PC-9 (cell line): ENCODE results near the gene KCNC4. TPM values are rescaled to one million over a fixed set of nuclear protein-coding genes. Genes with fewer than 3 reads are reported as not detected.
A peak's percentile ranks its signal among the peaks of the same experiment; 100 is the strongest.

Experiments used
- BruUV-seq: library from RNA; stranded (reverse); fragments of 400-500 nt; replicated peaks from 2 replicates; lab custom pipeline; 2021; lab: Mats Ljungman, UMichigan
- CTCF ChIA-PET: fragments of 300-600 bp; sonication (Branson Sonifier 250); formaldehyde crosslinking; loops from one replicate; lab custom pipeline; 2022; ENCODE audit warnings: antibody characterized with exemption; lab: Charles Lee
- POLR2A ChIA-PET: fragments of 300-600 bp; sonication (Branson Sonifier 250); formaldehyde crosslinking; loops from one replicate; lab custom pipeline; 2022; ENCODE audit warnings: antibody characterized with exemption; ENCODE audit not compliant: unreplicated experiment; lab: Charles Lee
- DNase-seq, 2 experiments: peaks; one replicate each; pipeline versions ENCODE4 v3.0.0 to v3.0.0-alpha.2; 2015 to 2022; ENCODE audit warnings: mixed read lengths in 1 of 2
- H2AFZ ChIP-seq: fragments of 200-600 bp; sonication (generic); 2 replicates; pipeline ENCODE4 v1.8.1; 2017; ENCODE audit warnings: antibody characterized with exemption
- H3F3A ChIP-seq: fragments of 200-600 bp; sonication (generic); 2 replicates; pipeline ENCODE4 v1.8.1; 2017; ENCODE audit warnings: antibody characterized with exemption, mild to moderate bottlenecking, low read depth; ENCODE audit not compliant: insufficient read depth
- H3K27ac ChIP-seq: fragments of 200-600 bp; sonication (generic); 2 replicates; pipeline ENCODE4 v1.6.1; 2016; ENCODE audit warnings: mixed run types
- H3K27me3 ChIP-seq: fragments of 200-600 bp; sonication (generic); 2 replicates; pipeline ENCODE4 v1.6.1; 2016; ENCODE audit warnings: low read depth, mixed run types; ENCODE audit not compliant: insufficient read depth
- H3K36me3 ChIP-seq: fragments of 200-600 bp; sonication (generic); 2 replicates; pipeline ENCODE4 v1.6.1; 2016; ENCODE audit warnings: low read depth, mixed run types
- H3K4me1 ChIP-seq: fragments of 200-600 bp; sonication (generic); replicated peaks from 2 replicates; pipeline ENCODE4 v1.6.1; 2016; ENCODE audit warnings: mixed run types; ENCODE audit not compliant: insufficient read depth
- H3K4me2 ChIP-seq: fragments of 200-600 bp; sonication (generic); 2 replicates; pipeline ENCODE4 v1.6.1; 2017; ENCODE audit warnings: mixed run types
- H3K4me3 ChIP-seq: fragments of 200-600 bp; sonication (generic); 2 replicates; pipeline ENCODE4 v1.6.1; 2016; ENCODE audit warnings: mixed run types
- H3K79me2 ChIP-seq: fragments of 200-600 bp; sonication (generic); 2 replicates; pipeline ENCODE4 v1.6.1; 2017; ENCODE audit warnings: low read depth, mixed run types
- H3K9me2 ChIP-seq: fragments of 200-600 bp; sonication (generic); 2 replicates; pipeline ENCODE4 v1.8.1; 2017; ENCODE audit warnings: mild to moderate bottlenecking; ENCODE audit not compliant: insufficient read depth
- H3K9me3 ChIP-seq: fragments of 200-600 bp; sonication (generic); 2 replicates; pipeline ENCODE4 v1.8.1; 2016; ENCODE audit warnings: low read depth; ENCODE audit not compliant: insufficient read depth
- H4K20me1 ChIP-seq: fragments of 200-600 bp; sonication (generic); 2 replicates; pipeline ENCODE4 v1.8.1; 2017; ENCODE audit not compliant: insufficient read depth
- CTCF ChIP-seq: fragments of 200-600 bp; sonication (generic); conservative IDR thresholded peaks from 2 replicates; pipeline ENCODE4 v1.6.1; 2017; ENCODE audit warnings: mixed run types, antibody characterized with exemption, mild to moderate bottlenecking, moderate library complexity
- EZH2 ChIP-seq: fragments of 200-600 bp; sonication (generic); IDR thresholded peaks from 2 replicates; pipeline ENCODE4 v1.8.0; 2017; ENCODE audit warnings: antibody characterized with exemption, low read depth
- intact Hi-C: fragments of 100-400 bp; cut with micrococcal nuclease; formaldehyde crosslinking; loops from one replicate; pipeline ENCODE4 v1.10.0; 2022; ENCODE audit not compliant: unreplicated experiment
- total RNA-seq: library from RNA; stranded (reverse); gene quantifications from 2 replicates; pipeline ENCODE4 v1.2.3, GENCODE V29; 2021

Gene KCNC4
- total RNA-seq, 1 experiment from 2014 or later = 8.6 TPM

- peaks cover 10% of the 10 kb centered on the region for H3K4me1 ChIP-seq
- no peaks in the 10 kb centered on the region; the same call in 1 of the 2 replicates for H3F3A ChIP-seq
- intact Hi-C loops = no loop called here
- no TSS peak for BruUV-seq
- ChIA-PET CTCF (interaction anchor here (0.6 to 0.9 kb wide), 2 partner anchors 12 to 171 kb away, joined by 3 to 7 read pairs; partner anchors contain the start of gene SLC6A17), POLR2A (interaction anchor here (0.7 kb wide), 1 partner anchor 108 kb away, joined by 3 read pairs; no protein-coding TSS in a partner anchor)
- DNase-seq = no peak
- no peaks in the 10 kb centered on the region for H4K20me1 ChIP-seq
- H3K79me2 ChIP-seq = no peaks in the 10 kb centered on the region
- H3K4me3 ChIP-seq = no peak overlapping the region
- TF ChIP-seq CTCF (no peak), EZH2 (no peak)
- H3K9me3 ChIP-seq = no peaks in the 10 kb centered on the region
- no peak overlapping the region for H3K4me2 ChIP-seq
- H3K36me3 ChIP-seq = no peaks in the 10 kb centered on the region
- H2AFZ ChIP-seq = no peak overlapping the region
- H3K27me3 ChIP-seq = peaks cover 4% of the 10 kb centered on the region; the same call in 1 of the 2 replicates
- no peaks in the 10 kb centered on the region for H3K9me2 ChIP-seq
- no peak overlapping the region for H3K27ac ChIP-seq
These were observed 48.3 kb upstream of the KCNC4 start for GRCh38 chr1:110161849-110162248.

- Histone ChIP-seq H2AFZ (no peak overlapping the region), H3K9me2 (no peaks in the 10 kb centered on the region), H4K20me1 (no peaks in the 10 kb centered on the region), H3K27me3 (peaks cover 4% of the 10 kb centered on the region; the same call in 1 of the 2 replicates), H3F3A (no peaks in the 10 kb centered on the region; the same call in 1 of the 2 replicates), H3K9me3 (no peaks in the 10 kb centered on the region), H3K79me2 (no peaks in the 10 kb centered on the region), H3K4me2 (no peak overlapping the region; the same call in 1 of the 2 replicates), H3K4me3 (no peak overlapping the region), H3K4me1 (peaks cover 10% of the 10 kb centered on the region), H3K36me3 (no peaks in the 10 kb centered on the region), H3K27ac (no peak overlapping the region)
- POLR2A ChIA-PET = no interaction called here
- CTCF ChIA-PET = interaction anchor here (0.6 to 0.7 kb wide), 2 partner anchors 13 to 175 kb away, joined by 4 read pairs; partner anchors contain the start of gene SLC6A17
- no TSS peak for BruUV-seq
- intact Hi-C loops = no loop called here
- DNase-seq = peak in 1 of 2 experiments; percentile 17
- TF ChIP-seq EZH2 = no peak
- no peak for TF ChIP-seq CTCF
These were observed 46.5 kb upstream of the KCNC4 start for GRCh38 chr1:110163591-110163990.

- no peaks in the 10 kb centered on the region for H3K9me2 ChIP-seq
- H3K4me1 ChIP-seq = peaks cover 10% of the 10 kb centered on the region
- H3F3A ChIP-seq = no peaks in the 10 kb centered on the region; the same call in 1 of the 2 replicates
- H3K27ac ChIP-seq = no peak overlapping the region
- ChIA-PET POLR2A (interaction anchor here (0.5 kb wide), 1 partner anchor 11 kb away, joined by 4 read pairs; no protein-coding TSS in a partner anchor), CTCF (no interaction called here)
- DNase-seq = no peak
- intact Hi-C loops = no loop called here
- no peak overlapping the region for H3K4me2 ChIP-seq
- 0 out of 2 replicates have a peak, but pooled peaks cover 4% of the 10 kb centered on the region for H3K27me3 ChIP-seq
- no peaks in the 10 kb centered on the region for H4K20me1 ChIP-seq
- H3K79me2 ChIP-seq = no peaks in the 10 kb centered on the region
- no peaks in the 10 kb centered on the region for H3K36me3 ChIP-seq
- no peak overlapping the region for H2AFZ ChIP-seq
- H3K4me3 ChIP-seq = no peak overlapping the region
- no peaks in the 10 kb centered on the region for H3K9me3 ChIP-seq
- TF ChIP-seq EZH2 (no peak), CTCF (no peak)
- BruUV-seq = no TSS peak
These were observed 45.3 kb upstream of the KCNC4 start for GRCh38 chr1:110164725-110165350.
